HG03575 (cell line): ENCODE data around the gene AIFM1.

Experiments
- ATAC-seq: cut with Tn5 transposase; IDR thresholded peaks from one replicate; pipeline ENCODE4 v1.9.1; 2021; ENCODE audit not compliant: unreplicated experiment, insufficient number of reproducible peaks, low FRiP score; ENCODE audit errors: extremely low read depth

AIFM1 gene

DNA sequence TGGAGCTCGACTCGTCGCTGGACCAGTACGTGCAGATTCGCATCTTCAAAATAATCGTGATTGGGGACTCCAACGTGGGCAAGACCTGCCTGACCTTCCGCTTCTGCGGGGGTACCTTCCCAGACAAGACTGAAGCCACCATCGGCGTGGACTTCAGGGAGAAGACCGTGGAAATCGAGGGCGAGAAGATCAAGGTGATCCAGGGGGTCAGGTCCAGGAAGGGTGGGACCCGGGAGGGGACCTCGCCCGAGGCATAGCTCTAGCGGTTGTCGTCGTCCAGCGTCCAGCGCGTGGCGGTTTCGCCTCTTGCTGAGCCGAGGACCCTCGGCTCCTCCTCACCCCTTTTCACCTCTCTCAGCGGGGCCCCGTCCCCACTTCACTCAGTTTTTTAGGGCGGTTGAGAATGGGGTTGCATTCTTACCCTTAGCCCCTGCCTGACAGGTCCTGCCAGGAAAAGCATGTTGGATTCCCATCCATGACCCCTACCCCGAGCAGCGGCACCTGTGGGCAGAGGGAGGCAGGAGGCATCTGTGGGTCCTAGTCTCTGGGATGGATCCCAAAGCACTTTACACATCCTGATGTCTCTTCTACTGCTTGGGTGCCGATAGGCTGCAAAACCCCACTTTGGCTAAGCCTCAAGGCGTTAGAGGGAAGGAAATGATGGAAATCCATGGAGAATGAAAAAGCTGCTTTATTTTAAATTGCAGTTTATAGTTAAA is 6.6 kb upstream of the AIFM1 start:
- no peak for ATAC-seq

- no peak for ATAC-seq
Measured at GRCh38 chrX:130171446-130172126, 5.9 kb upstream of the AIFM1 start, which contains the start of gene RAB33A. TSS of gene RAB33A (plus strand) at chrX:130171962. CDS start at chrX:130172063, 101 bp downstream.

DNA sequence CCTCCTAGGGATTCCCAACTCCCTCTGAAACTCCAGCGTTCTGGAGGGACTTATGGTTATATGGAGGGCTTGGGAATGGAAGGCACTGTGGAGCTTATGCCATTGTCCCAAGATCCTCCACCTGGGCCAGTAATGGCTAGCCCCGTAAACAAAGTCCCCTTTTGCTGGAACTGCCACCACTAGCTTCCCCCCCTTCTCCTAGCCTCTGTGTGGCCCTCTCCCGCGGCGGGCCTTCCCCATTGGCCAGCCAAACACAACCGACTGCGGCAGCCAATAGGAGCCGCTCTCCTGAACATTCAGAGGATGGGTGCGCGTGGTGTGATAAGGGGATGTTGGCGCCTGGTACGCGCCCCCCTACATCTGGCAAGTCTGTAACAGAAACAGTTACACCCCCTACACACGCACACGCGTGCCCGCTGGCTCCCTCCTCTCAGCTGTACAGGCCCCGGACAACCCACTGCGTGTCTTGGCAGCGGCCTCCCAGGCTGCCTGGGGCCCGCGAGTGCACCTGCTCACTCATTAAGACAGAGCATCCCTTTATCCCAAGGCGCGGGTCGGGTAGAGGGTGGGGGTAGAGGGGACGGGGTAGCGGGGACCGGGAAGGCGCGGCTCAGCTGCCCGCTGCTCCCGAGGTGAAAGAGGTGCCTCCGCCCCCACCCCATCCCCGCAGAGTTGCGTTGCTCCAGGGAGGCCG is 5.3 kb upstream of the AIFM1 start:
- ATAC-seq: no peak

- no peak for ATAC-seq
Measured at GRCh38 chrX:130167040-130167439, 1.4 kb upstream of the AIFM1 start.

DNA sequence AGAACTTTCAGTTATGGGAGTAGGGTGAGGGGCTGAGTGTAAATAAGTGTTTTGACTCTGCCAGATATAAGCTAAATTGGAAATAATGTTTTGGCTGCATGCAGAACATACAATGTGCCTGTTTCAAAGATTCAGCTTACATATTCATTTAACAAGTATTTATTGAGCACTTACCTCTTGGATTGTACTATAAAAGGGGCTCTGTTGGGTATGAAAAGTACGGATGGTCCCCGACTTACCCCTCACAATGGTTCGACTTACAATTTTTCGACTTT is 799 bp upstream of the AIFM1 start:
- ATAC-seq: no peak

- no peak for ATAC-seq
Measured at GRCh38 chrX:130165181-130165702, 399 bp downstream of the AIFM1 start.

GRCh38 chrX:130163398-130163797 is 2.2 kb downstream of the AIFM1 start:
- no peak for ATAC-seq

GRCh38 chrX:130162094-130162735 is 3.4 kb downstream of the AIFM1 start:
- ATAC-seq: no peak

DNA sequence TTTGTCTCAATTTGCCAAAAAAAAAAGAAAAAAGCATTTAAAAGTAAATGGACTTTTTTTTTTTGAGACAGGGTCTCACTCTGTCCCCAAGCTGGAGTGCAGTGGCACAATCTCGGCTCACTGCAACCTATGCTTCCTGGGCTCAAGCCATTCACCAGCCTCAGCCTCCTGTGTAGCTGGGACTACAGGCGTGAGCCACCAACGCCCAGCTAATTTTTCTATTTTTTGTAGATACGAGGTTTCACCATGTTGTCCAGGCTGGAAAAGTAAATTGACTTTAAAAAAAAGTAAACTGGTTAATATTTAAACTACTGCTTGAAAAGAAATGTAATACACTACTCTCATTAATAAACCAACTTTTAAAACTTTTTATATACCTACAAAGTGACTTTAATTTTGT is 5.9 kb downstream of the AIFM1 start:
- no peak for ATAC-seq

DNA sequence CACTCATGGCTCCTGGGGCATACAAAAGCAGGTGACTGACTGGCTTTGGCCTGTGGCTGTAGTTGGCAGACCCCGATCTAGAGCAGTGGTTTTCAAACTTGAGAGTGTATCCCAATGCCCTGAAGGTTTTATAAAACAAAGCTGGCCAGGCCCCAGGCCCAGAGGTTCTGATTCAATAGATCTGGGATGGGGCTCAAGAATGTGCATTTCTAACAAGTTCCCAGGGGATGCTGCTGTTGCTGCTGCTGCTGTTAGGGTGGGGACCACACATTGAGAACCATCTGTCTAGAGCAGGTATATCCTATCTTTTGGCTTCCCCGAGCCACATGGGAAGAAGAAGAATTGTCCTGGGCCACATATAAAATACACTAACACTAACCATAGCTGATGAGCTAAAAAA is 7.3 kb downstream of the AIFM1 start:
- ATAC-seq: no peak

DNA sequence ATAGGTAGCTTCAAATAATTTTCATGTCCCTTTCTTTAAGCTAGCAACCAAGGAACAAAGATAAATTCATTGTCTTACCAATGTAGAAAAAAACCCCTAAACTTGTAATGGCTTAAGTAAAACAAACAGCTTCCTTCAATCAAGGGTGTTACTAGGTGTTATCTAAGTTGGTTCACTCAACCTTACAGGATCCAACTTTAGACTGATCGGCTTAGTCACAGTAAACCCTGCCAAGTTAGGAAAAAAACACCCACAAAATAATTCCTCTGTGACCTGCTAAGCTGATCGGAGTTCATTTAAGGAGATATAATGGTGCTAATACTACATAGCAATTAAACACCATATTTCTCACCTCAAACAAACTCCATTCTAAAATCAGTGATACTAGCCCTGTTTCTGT is 10.1 kb downstream of the AIFM1 start:
- no peak for ATAC-seq

- ATAC-seq: no peak
Measured at GRCh38 chrX:130147631-130148030, 18.0 kb downstream of the AIFM1 start.

- ATAC-seq: no peak
Measured at GRCh38 chrX:130145123-130145522, 20.5 kb downstream of the AIFM1 start.

GRCh38 chrX:130144509-130144908 is 21.1 kb downstream of the AIFM1 start:
- ATAC-seq: no peak

GRCh38 chrX:130139474-130140201 is 26.0 kb downstream of the AIFM1 start:
- ATAC-seq: no peak

- ATAC-seq: no peak
Measured at GRCh38 chrX:130136961-130137360, 28.7 kb downstream of the AIFM1 start.

GRCh38 chrX:130136496-130136895 is 29.1 kb downstream of the AIFM1 start:
- ATAC-seq: no peak

DNA sequence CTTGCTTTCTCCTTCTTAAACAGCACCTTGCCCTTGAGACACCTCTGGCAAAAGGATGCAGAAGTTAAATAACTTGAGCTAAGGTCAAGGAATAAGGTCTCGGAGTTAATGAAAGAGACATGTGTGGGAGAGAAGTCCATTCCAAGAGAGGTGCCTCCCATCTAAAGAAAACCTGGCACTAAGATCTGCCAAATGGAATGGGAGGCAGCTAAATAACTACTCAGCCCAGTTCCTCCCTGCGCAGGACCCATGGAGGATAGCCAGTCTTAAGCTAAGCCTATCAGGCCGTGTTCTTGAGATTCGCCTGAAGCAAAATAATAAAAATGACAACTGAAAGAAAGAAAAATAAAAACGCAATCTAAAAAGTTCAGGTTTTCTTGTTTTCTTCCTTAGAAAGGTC is 34.7 kb downstream of the AIFM1 start:
- ATAC-seq: no peak
